Parathyroid adenoma (tissue), 2 donors: ENCODE data around the gene SPESP1.

Experiments used
- H2AFZ ChIP-seq: fragments of 300-600 bp; sonication (generic); one replicate; pipeline ENCODE4 v1.7.0; 2017; ENCODE audit warnings: antibody characterized with exemption, mild to moderate bottlenecking
- H3K27ac ChIP-seq: fragments of 300-600 bp; sonication (generic); one replicate; pipeline ENCODE4 v1.7.0; 2017
- H3K27me3 ChIP-seq: fragments of 300-600 bp; sonication (generic); one replicate; pipeline ENCODE4 v1.7.0; 2017; ENCODE audit warnings: low read length; ENCODE audit not compliant: control insufficient read depth, insufficient read depth
- H3K36me3 ChIP-seq: fragments of 300-600 bp; sonication (generic); one replicate; pipeline ENCODE4 v1.7.0; 2017; ENCODE audit warnings: low read length; ENCODE audit not compliant: control insufficient read depth, insufficient read depth
- H3K4me1 ChIP-seq: fragments of 300-600 bp; sonication (generic); one replicate; pipeline ENCODE4 v1.7.0; 2017; ENCODE audit warnings: control low read depth
- H3K4me2 ChIP-seq: fragments of 300-600 bp; sonication (generic); one replicate; pipeline ENCODE4 v1.7.0; 2017; ENCODE audit warnings: low read length
- H3K4me3 ChIP-seq: fragments of 300-600 bp; sonication (generic); one replicate; pipeline ENCODE4 v1.7.0; 2017; ENCODE audit warnings: low read depth, low read length
- H3K79me2 ChIP-seq: fragments of 300-600 bp; sonication (generic); one replicate; pipeline ENCODE4 v1.7.0; 2017; ENCODE audit warnings: control low read depth
- H3K9ac ChIP-seq: fragments of 300-600 bp; sonication (generic); one replicate; pipeline ENCODE4 v1.7.0; 2017; ENCODE audit warnings: mild to moderate bottlenecking
- H3K9me3 ChIP-seq: fragments of 300-600 bp; sonication (generic); one replicate; pipeline ENCODE4 v1.7.0; 2017; ENCODE audit warnings: low read length; ENCODE audit not compliant: control insufficient read depth
- TF ChIP-seq, protein P1 (sequence below): fragments of 300-600 bp; sonication (generic); IDR thresholded peaks from one replicate; pipeline ENCODE4 v1.7.0; 2017; ENCODE audit warnings: antibody characterized with exemption, mild to moderate bottlenecking
- donor health status: primary hyperparathyroidism.

Gene SPESP1

DNA sequence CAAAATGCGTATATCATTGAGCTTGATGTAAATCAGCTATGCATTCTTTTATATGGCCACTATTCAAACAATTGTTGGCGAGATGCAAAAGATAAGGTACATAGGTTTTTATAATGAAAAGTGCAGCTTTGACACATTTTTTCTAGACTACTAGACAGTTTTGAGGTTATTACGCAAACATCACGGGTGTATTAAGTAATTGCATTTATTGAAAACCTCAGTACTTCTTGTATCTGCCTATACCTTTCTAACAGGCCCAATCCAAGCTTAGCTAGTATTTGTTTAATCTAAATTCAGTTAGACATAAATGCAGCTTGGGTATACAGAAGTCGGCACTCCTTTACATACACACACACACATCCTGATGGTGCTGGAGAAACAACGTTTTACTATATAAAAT is 2.7 kb downstream of the SPESP1 start:
- H3K27ac ChIP-seq, result no peak overlapping the region
- H3K4me2 ChIP-seq, result no peak overlapping the region
- H2AFZ ChIP-seq, result no peak overlapping the region
- H3K9ac ChIP-seq, result no peak overlapping the region
- H3K79me2 ChIP-seq, result no peaks in the 10 kb centered on the region
- TF ChIP-seq, protein P1, sequence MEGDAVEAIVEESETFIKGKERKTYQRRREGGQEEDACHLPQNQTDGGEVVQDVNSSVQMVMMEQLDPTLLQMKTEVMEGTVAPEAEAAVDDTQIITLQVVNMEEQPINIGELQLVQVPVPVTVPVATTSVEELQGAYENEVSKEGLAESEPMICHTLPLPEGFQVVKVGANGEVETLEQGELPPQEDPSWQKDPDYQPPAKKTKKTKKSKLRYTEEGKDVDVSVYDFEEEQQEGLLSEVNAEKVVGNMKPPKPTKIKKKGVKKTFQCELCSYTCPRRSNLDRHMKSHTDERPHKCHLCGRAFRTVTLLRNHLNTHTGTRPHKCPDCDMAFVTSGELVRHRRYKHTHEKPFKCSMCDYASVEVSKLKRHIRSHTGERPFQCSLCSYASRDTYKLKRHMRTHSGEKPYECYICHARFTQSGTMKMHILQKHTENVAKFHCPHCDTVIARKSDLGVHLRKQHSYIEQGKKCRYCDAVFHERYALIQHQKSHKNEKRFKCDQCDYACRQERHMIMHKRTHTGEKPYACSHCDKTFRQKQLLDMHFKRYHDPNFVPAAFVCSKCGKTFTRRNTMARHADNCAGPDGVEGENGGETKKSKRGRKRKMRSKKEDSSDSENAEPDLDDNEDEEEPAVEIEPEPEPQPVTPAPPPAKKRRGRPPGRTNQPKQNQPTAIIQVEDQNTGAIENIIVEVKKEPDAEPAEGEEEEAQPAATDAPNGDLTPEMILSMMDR, result no peak
- no peaks in the 10 kb centered on the region for H3K4me1 ChIP-seq
- no peaks in the 10 kb centered on the region for H3K27me3 ChIP-seq
- no peak overlapping the region for H3K4me3 ChIP-seq
- H3K36me3 ChIP-seq, result no peaks in the 10 kb centered on the region
- no peaks in the 10 kb centered on the region for H3K9me3 ChIP-seq

DNA sequence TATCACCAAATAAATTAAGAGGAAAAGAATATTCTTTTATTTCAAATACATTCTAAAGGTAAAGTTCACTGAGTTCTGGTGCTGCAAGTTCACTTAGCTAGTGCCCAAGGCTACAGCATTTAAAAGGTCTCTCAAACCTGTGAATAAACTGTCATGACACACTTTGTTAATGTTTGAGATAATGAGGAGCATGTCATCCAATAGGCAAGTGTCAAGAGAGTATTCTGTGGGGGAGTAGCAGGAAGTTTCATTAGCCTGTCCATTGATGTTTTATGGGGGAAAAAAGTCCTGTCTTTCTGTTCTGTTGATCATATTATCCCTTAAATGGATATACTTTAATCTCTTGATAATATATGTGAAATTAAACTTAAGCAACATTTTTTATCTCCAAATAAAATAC is 4.0 kb downstream of the SPESP1 start:
- H3K27me3 ChIP-seq, result no peaks in the 10 kb centered on the region
- H3K9me3 ChIP-seq, result no peaks in the 10 kb centered on the region
- H3K9ac ChIP-seq, result no peak overlapping the region
- H3K4me2 ChIP-seq, result no peak overlapping the region
- no peaks in the 10 kb centered on the region for H3K36me3 ChIP-seq
- H3K79me2 ChIP-seq, result no peaks in the 10 kb centered on the region
- no peak overlapping the region for H3K27ac ChIP-seq
- H2AFZ ChIP-seq, result no peak overlapping the region
- H3K4me1 ChIP-seq, result no peaks in the 10 kb centered on the region
- H3K4me3 ChIP-seq, result no peak overlapping the region
- TF ChIP-seq, protein P1, result no peak

DNA sequence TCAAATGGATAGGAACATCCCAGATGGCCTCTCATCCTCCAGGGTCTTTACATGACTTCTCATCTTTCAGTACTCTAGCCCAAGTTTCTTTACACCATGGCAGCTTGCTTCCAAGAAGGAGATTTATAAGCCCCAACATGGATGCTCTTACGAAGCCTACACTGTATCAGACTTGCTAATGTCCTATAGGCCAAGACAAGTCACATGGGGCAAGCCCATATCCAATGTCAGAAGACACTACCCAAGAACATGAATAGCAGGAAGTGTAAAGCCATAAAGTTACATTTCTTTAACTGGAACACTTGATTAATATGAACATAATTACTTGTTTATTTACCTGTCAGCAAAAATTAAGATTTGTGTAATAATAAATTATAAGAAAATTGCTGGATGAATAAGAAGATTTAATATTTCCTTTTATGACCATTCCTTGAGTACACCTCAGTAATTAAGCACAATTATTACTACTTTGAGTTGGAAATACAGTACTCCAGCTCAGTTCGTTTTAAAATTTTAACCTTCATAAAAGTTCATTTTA is 5.1 kb downstream of the SPESP1 start:
- Histone ChIP-seq H3K9ac (no peak overlapping the region), H2AFZ (no peak overlapping the region), H3K27ac (no peak overlapping the region), H3K4me3 (no peak overlapping the region), H3K4me1 (no peaks in the 10 kb centered on the region), H3K36me3 (no peaks in the 10 kb centered on the region), H3K27me3 (no peaks in the 10 kb centered on the region), H3K4me2 (no peak overlapping the region), H3K9me3 (no peaks in the 10 kb centered on the region), H3K79me2 (no peaks in the 10 kb centered on the region)
- TF ChIP-seq, protein P1, result no peak

DNA sequence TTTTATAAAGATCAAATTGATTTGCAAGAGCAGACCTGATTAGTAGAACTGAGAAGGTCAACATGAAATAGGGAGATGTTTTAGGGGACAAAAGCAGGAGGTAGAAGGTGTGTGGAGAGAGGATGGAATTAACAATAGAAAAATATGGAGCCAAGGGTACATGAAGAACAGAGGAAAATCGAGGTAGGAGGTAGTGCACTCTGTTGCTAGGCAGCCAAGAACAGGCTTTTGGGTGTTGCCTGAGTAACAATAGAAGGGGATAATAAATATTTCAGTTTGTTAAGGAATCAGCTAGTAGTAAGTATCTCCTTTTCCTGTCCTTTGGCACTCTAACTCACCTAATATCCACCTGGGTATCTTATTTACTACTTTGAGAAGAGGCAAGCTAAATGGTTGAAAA is 9.2 kb downstream of the SPESP1 start:
- H3K79me2 ChIP-seq, result no peaks in the 10 kb centered on the region
- H3K36me3 ChIP-seq, result no peaks in the 10 kb centered on the region
- H3K27ac ChIP-seq, result no peak overlapping the region
- no peaks in the 10 kb centered on the region for H3K27me3 ChIP-seq
- H2AFZ ChIP-seq, result peak overlapping the region; percentile 28
- TF ChIP-seq, protein P1, result no peak
- H3K4me3 ChIP-seq, result no peak overlapping the region
- no peak overlapping the region for H3K4me2 ChIP-seq
- H3K4me1 ChIP-seq, result no peaks in the 10 kb centered on the region
- no peaks in the 10 kb centered on the region for H3K9me3 ChIP-seq
- H3K9ac ChIP-seq, result no peak overlapping the region

DNA sequence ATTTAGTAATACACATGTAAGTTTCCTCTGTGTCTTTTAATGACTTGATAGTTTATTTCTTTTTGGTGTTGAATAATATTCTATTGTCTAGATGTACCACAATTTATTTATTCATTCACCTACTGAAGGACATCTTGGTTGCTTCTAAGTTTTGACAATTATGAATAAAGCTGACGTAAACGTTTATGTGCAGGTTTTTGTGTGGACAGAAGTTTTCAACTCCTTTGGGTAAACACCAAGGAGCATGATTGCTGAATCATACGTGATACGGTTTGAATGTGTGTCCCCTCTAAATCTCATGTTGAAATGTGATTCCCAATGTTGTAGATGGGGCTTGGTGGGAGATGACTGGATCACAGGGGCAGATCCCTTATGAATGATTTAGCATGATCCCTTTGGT is 21.5 kb downstream of the SPESP1 start:
- Histone ChIP-seq H3K36me3 (no peaks in the 10 kb centered on the region), H3K9ac (no peak overlapping the region), H3K79me2 (no peaks in the 10 kb centered on the region), H2AFZ (no peak overlapping the region), H3K9me3 (no peaks in the 10 kb centered on the region), H3K27ac (no peak overlapping the region), H3K4me3 (no peak overlapping the region), H3K4me1 (no peaks in the 10 kb centered on the region), H3K27me3 (no peaks in the 10 kb centered on the region), H3K4me2 (no peak overlapping the region)
- TF ChIP-seq, protein P1, result no peak
